Stomach (tissue), 9 donors: ENCODE measurements around the gene FMO5. TPM values are rescaled to one million over a fixed set of nuclear protein-coding genes. Genes with fewer than 3 reads are reported as not detected.
"Not testable (repeated sequence)": the region's sequence is repeated elsewhere in the genome, so short reads cannot be mapped to it uniquely, and the experiment has no call there.

ENCODE experiments used
- DNase-seq, 2 donors: peaks; one replicate each; pipeline versions ENCODE4 v3.0.0 to v3.0.0-alpha.2; 2013 to 2019
- H3K27ac ChIP-seq, 5 donors: fragments of 200-600 bp in 4 of 5; sonication (generic) in 4 of 5; one replicate each; pipeline ENCODE4 v1.5.1; 2013 to 2019; ENCODE audit warnings: mild to moderate bottlenecking in 1 of 5, moderate library complexity in 1 of 5
- H3K27me3 ChIP-seq, 3 donors: fragments of 200-600 bp; sonication (generic); one replicate each; pipeline ENCODE4 v1.5.1; 2017 to 2019; ENCODE audit warnings: mixed run types in 1 of 3
- H3K36me3 ChIP-seq, 4 donors: fragments of 200-600 bp; sonication (generic); 1 replicate in 3 of 4; 2 replicates in 1 of 4; pipeline ENCODE4 v1.5.1; 2016 to 2019
- H3K4me1 ChIP-seq, 4 donors: fragments of 200-600 bp; sonication (generic); one replicate each; pipeline ENCODE4 v1.5.1; 2016 to 2019
- H3K4me3 ChIP-seq, 4 donors: fragments of 200-600 bp; sonication (generic) in 3 of 4; one replicate each; pipeline ENCODE4 v1.5.1; 2016 to 2019; ENCODE audit warnings: mild to moderate bottlenecking in 1 of 4
- H3K9me3 ChIP-seq, 4 donors: fragments of 200-600 bp; sonication (generic); one replicate each; pipeline ENCODE4 v1.5.1; 2016 to 2019
- CTCF ChIP-seq, 7 experiments: fragments of 450-650 bp in 4 of 7; fragments of 200-600 bp in 3 of 7; sonication (generic) in 3 of 7; IDR thresholded peaks; one replicate each; pipeline ENCODE4 v1.5.1; 2016 to 2019; ENCODE audit warnings: antibody characterized with exemption in 7 of 7, control low read depth in 2 of 7, mild to moderate bottlenecking in 1 of 7
- EP300 ChIP-seq: sonication (generic); formaldehyde crosslinking; IDR thresholded peaks from one replicate; pipeline ENCODE4 v1.6.1; 2017; ENCODE audit warnings: antibody characterized with exemption
- POLR2A ChIP-seq, 4 donors: fragments of 450-650 bp; IDR thresholded peaks; one replicate each; pipeline ENCODE4 v1.6.1; 2016; ENCODE audit warnings: antibody characterized with exemption in 4 of 4, control low read depth in 2 of 4, mild to moderate bottlenecking in 1 of 4, moderate library complexity in 1 of 4
- POLR2AphosphoS5 ChIP-seq, 3 donors: sonication (generic); formaldehyde crosslinking; IDR thresholded peaks; one replicate each; pipeline ENCODE4 v1.6.1; 2016; ENCODE audit warnings: antibody characterized with exemption in 3 of 3
- WGBS, 5 donors: extraction: QIAGEN DNeasy Blood & Tissue Kit in 3 of 5; methylation state at CpG; one replicate each; pipeline versions ENCODE4 v1.1.5 to v1.1.7; 2013 to 2018; 5-methylcytosine and 5-hydroxymethylcytosine counted together
- intact Hi-C: fragments of 100-400 bp; cut with DNase I; formaldehyde crosslinking; loops from one replicate; pipeline ENCODE4 v1.15.1; 2023; ENCODE audit warnings: low total_unique reads
- polyA plus RNA-seq, 3 donors: library from polyadenylated mRNA; stranded (reverse); fragments of 200-250 nt; gene quantifications; one replicate each; pipeline ENCODE4 v1.2.3, GENCODE V29; 2013
- total RNA-seq, 5 donors: library from RNA; depleted of rRNA; stranded (reverse); fragments of >200 nt; gene quantifications; one replicate each; pipeline versions ENCODE4 v1.1.0 to v1.2.3, GENCODE V29; 2014 to 2016
- donor health status: healthy with polysubstance abuse.
- donor health status: Bipolar disorder and iron deficiency.
- donor health status: healthy.

Gene FMO5
- total and polyA plus RNA-seq, 8 donors: 11.3 to 201 (median 83.6) TPM

DNA sequence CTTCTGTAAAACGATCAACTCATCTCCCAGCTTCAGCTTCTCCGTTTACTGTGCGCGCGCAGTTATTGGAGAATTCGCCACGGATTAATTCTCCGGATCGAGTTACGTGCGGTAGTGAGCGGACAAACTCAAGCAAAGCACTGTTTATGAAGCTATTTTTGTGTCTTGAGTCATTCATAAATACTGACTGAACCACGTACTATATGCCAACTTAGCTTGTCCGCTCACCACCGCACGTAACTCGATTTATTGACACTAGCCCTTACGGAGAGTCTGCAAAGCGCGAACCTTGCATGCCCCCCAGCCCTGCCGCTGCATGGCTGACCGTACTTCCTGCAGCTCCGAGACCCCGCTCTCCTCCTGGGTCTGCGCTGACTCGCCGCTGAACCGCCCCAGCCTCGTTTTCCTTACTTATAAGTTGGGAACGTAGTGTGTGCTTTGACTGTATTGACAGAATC lies 18.1 kb upstream of the FMO5 start:
- H3K27me3 ChIP-seq: no peaks in the 10 kb centered on the region
- intact Hi-C loops: no loop called here
- TF ChIP-seq POLR2A (IDR thresholded peaks at IDR 0.05) (no peak), EP300 (no peak)
- no peaks in the 10 kb centered on the region for H3K9me3 ChIP-seq
- WGBS, 5 donors: 0 to 1% (median 0%) methylated on average over 23 to 30 of the region's 30 CpGs
- peaks cover 12 to 66% (median 31%) of the 10 kb centered on the region in 4 donors for H3K4me1 ChIP-seq
- H3K4me3 ChIP-seq: peak overlapping the region; percentile 89 to 99 (median 96)
- peak in 1 of 2 donors; percentile 72 for DNase-seq
- no peaks in the 10 kb centered on the region for H3K36me3 ChIP-seq
- peak overlapping the region; percentile 95 to 98 (median 96) for H3K27ac ChIP-seq

DNA sequence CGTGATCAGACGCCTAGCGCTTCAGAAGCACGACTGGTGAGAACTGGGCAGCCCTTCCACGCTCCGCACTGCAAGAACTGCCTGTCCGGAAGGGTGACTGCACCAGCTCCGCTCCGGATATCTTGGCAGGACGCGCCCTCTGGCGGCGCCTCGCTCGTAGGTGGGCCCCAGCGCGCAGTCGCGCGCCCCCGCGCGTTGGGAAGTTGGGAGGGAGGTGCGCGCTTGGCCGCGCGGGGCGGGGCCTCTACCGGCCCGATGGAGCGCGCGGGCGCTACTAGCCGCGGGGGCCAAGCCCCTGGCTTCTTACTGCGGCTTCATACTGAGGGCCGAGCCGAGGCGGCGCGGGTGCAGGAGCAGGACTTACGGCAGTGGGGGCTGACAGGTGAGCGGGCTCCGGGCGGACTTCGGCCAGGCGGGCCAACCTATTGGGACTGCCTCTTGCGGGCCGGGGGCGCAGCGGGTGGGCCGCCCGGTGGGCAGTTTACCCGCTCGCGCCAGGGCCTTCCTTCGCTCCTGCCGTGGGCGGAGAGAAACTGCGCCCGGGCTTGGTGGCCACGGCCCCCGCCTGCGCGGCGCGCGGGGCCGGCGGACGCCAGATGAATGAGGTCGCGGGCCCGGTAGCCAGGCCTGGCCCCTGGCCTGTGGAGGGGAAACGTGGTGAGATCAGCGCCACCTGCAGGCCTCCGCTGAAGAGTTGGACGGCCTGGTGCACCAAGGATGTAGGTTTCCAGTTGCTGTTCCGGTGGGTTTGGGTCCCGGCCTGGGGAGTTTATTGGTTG lies 17.5 kb upstream of the FMO5 start, which contains the start of gene CHD1L:
CHD1L (plus strand) TSS at position 236 of the 779 bp plus-strand sequence; CDS start at position 256, 20 bp downstream.
- peaks cover 14 to 65% (median 31%) of the 10 kb centered on the region in 4 donors for H3K4me1 ChIP-seq
- WGBS, 5 donors: 0 to 1% (median 0%) methylated on average over 34 to 82 of the region's 82 CpGs
- TF ChIP-seq EP300 (no peak), CTCF (IDR thresholded peaks at IDR 0.05) (peak in 6 of 7 experiments; percentile 64 to 96 (median 88)), POLR2AphosphoS5 (IDR thresholded peaks at IDR 0.05) (peak; percentile 78 to 93 (median 88)), POLR2A (IDR thresholded peaks at IDR 0.05) (no peak)
- H3K27ac ChIP-seq: peak within 1 kb of the TSS; percentile 95 to 98 (median 96)
- peak; percentile 98 for DNase-seq
- H3K4me3 ChIP-seq: peak within 1 kb of the TSS; percentile 89 to 99 (median 96)
- no peaks in the 10 kb centered on the region for H3K27me3 ChIP-seq
- H3K36me3 ChIP-seq: no peaks in the 10 kb centered on the region
- H3K9me3 ChIP-seq: no peaks in the 10 kb centered on the region
- intact Hi-C loops: no loop called here

DNA sequence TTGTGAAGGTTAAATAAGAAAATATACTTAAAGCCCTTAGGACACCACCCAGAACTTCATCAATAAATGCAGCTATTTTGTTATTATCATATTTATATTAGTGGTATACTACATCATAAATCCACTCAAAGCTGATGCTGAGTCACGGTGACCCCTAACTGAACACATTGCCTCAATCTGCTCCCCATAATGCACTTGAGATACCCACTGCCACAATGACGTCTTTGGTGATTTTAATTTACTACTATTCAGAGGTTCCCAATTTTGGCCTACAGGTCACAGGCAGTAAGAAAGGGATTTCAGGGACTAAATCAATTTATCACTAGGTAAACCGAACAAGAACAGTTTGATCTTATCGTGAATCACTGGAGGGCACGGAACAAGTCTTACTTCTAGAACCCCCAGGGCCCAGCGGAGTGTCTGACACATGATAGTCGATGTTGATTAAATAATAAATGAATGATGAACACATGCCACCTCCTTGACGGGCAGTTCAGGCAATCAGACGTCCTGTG lies 16.9 kb upstream of the FMO5 start:
- DNase-seq: no peak
- Histone ChIP-seq H3K4me1 (peaks cover 20 to 64% (median 34%) of the 10 kb centered on the region in 4 donors), H3K9me3 (no peaks in the 10 kb centered on the region), H3K27ac (peak overlapping the region; percentile 87 to 98 (median 95)), H3K4me3 (peak overlapping the region; percentile 89 to 99 (median 96)), H3K27me3 (no peaks in the 10 kb centered on the region), H3K36me3 (no peaks in the 10 kb centered on the region)
- TF ChIP-seq CTCF (IDR thresholded peaks at IDR 0.05) (no peak), EP300 (no peak), POLR2AphosphoS5 (IDR thresholded peaks at IDR 0.05) (no peak), POLR2A (IDR thresholded peaks at IDR 0.05) (no peak)
- 19 to 37% (median 23%) methylated on average over 9 of the region's 9 CpGs for WGBS, 5 donors
- intact Hi-C loops: no loop called here

GRCh38 chr1:147240131-147240721 lies 15.1 kb upstream of the FMO5 start:
- H3K36me3 ChIP-seq, DNase-seq, H3K9me3 ChIP-seq, H3K4me3 ChIP-seq, H3K27me3 ChIP-seq, intact Hi-C loops: not testable (repeated sequence)
- Histone ChIP-seq H3K4me1 (peaks cover 24 to 54% (median 48%) of the 10 kb centered on the region in 4 donors), H3K27ac (peak overlapping the region in 1 of 5 donors; percentile 88)
- 72 to 93% (median 79%) methylated on average over 4 to 5 of the region's 5 CpGs for WGBS, 5 donors
